Calu3 (cell line): Measurements from ENCODE around the gene PPIL3. TPM values are rescaled to one million over a fixed set of nuclear protein-coding genes. Genes with fewer than 3 reads are reported as not detected.
A peak's percentile ranks its signal among the peaks of the same experiment; 100 is the strongest.

Source experiments
- BruUV-seq: library from RNA; stranded (reverse); fragments of 400-500 nt; replicated peaks from 2 replicates; lab custom pipeline; 2021; lab: Mats Ljungman, UMichigan
- CTCF ChIA-PET: fragments of 300-600 bp; sonication (Branson Sonifier 250); formaldehyde crosslinking; loops from one replicate; lab custom pipeline; 2022; ENCODE audit warnings: antibody characterized with exemption; lab: Charles Lee
- DNase-seq: peaks from one replicate; pipeline ENCODE4 v3.0.0; 2022
- H3K27ac Mint-ChIP-seq: one replicate; pipeline ENCODE4 v1.8.0; 2022; ENCODE audit warnings: mixed read lengths; ENCODE audit not compliant: unreplicated experiment
- H3K27me3 Mint-ChIP-seq: one replicate; pipeline ENCODE4 v1.8.0; 2022; ENCODE audit warnings: mixed read lengths; ENCODE audit not compliant: unreplicated experiment
- H3K36me3 Mint-ChIP-seq: one replicate; pipeline ENCODE4 v1.8.0; 2022; ENCODE audit warnings: mild to moderate bottlenecking, moderate library complexity, mixed read lengths; ENCODE audit not compliant: insufficient read depth, unreplicated experiment
- H3K4me1 Mint-ChIP-seq: one replicate; pipeline ENCODE4 v1.8.0; 2022; ENCODE audit warnings: mild to moderate bottlenecking, low read depth, mixed read lengths; ENCODE audit not compliant: unreplicated experiment
- H3K4me3 Mint-ChIP-seq: one replicate; pipeline ENCODE4 v1.8.0; 2022; ENCODE audit warnings: mild to moderate bottlenecking, low read depth, moderate library complexity, mixed read lengths; ENCODE audit not compliant: unreplicated experiment
- H3K9me3 Mint-ChIP-seq: one replicate; pipeline ENCODE4 v1.8.0; 2022; ENCODE audit warnings: low read depth, mixed read lengths; ENCODE audit not compliant: unreplicated experiment
- CTCF ChIP-seq: fragments of 200-600 bp; IDR thresholded peaks from one replicate; pipeline ENCODE4 v1.8.0; 2022; ENCODE audit warnings: antibody characterized with exemption; ENCODE audit not compliant: unreplicated experiment
- intact Hi-C: fragments of 100-400 bp; cut with micrococcal nuclease; formaldehyde crosslinking; loops from one replicate; pipeline ENCODE4 v1.10.0; 2022; ENCODE audit not compliant: unreplicated experiment
- total RNA-seq: library from RNA; stranded (reverse); gene quantifications from 2 replicates; pipeline ENCODE4 v1.2.3, GENCODE V29; 2022

Gene PPIL3
- total RNA-seq, 1 experiment from 2014 or later: 28.0 TPM

GRCh38 chr2:200864176-200865034 lies 24.5 kb downstream of the PPIL3 start, which contains the start of gene CLK1:
CLK1 (minus strand) TSS chr2:200864658; CDS start chr2:200861862, 2,796 bp downstream.
- TF ChIP-seq CTCF: no peak
- peak; percentile 90 for DNase-seq
- BruUV-seq: no TSS peak
- peak within 1 kb of the TSS; percentile 87 for H3K27ac Mint-ChIP-seq
- peaks cover 37% of the 10 kb centered on the region for H3K4me1 Mint-ChIP-seq
- CTCF ChIA-PET: interaction anchor here (0.6 to 1.4 kb wide), 5 partner anchors 11 to 338 kb away, joined by 3 to 5 read pairs (median 3); partner anchors contain the start of genes NIF3L1, PPIL3 and SGO2
- H3K9me3 Mint-ChIP-seq: no peaks in the 10 kb centered on the region
- H3K36me3 Mint-ChIP-seq: peaks cover 65% of the 10 kb centered on the region
- H3K4me3 Mint-ChIP-seq: peak within 1 kb of the TSS; percentile 86
- no peaks in the 10 kb centered on the region for H3K27me3 Mint-ChIP-seq
- intact Hi-C loops: loop anchor here (5.0 kb wide), 1 partner anchor 52 kb away; the partner anchor contains the start of gene BZW1

- intact Hi-C loops: loop anchor here (2.0 to 5.0 kb wide), 2 partner anchors 51 to 151 kb away; partner anchors contain the start of gene BZW1
- Mint-ChIP-seq H3K4me3 (peak overlapping the region; percentile 86), H3K36me3 (peaks cover 70% of the 10 kb centered on the region), H3K27ac (peak overlapping the region; percentile 87), H3K9me3 (no peaks in the 10 kb centered on the region), H3K4me1 (peaks cover 38% of the 10 kb centered on the region), H3K27me3 (no peaks in the 10 kb centered on the region)
- CTCF ChIA-PET: interaction anchor here (0.6 to 1.0 kb wide), 2 partner anchors 13 to 338 kb away, joined by 3 read pairs; partner anchors contain the start of gene SGO2
- no TSS peak for BruUV-seq
- no peak for TF ChIP-seq CTCF
- DNase-seq: peak; percentile 17
Measured at GRCh38 chr2:200863782-200864175, 25.1 kb downstream of the PPIL3 start.

GRCh38 chr2:200862532-200863000 lies 26.3 kb downstream of the PPIL3 start:
- intact Hi-C loops: loop anchor here (2.0 to 5.0 kb wide), 2 partner anchors 50 to 150 kb away; partner anchors contain the start of gene BZW1
- peak; percentile 26 for DNase-seq
- Mint-ChIP-seq H3K9me3 (no peaks in the 10 kb centered on the region), H3K27me3 (no peaks in the 10 kb centered on the region), H3K36me3 (peaks cover 79% of the 10 kb centered on the region), H3K27ac (peak overlapping the region; percentile 87), H3K4me3 (peak overlapping the region; percentile 86), H3K4me1 (peaks cover 38% of the 10 kb centered on the region)
- CTCF ChIA-PET: no interaction called here
- BruUV-seq: TSS peak; percentile 32
- no peak for TF ChIP-seq CTCF

GRCh38 chr2:200861617-200862155 lies 27.2 kb downstream of the PPIL3 start:
- no peak for TF ChIP-seq CTCF
- Mint-ChIP-seq H3K4me3 (peak overlapping the region; percentile 86), H3K36me3 (peaks cover 87% of the 10 kb centered on the region), H3K4me1 (peaks cover 38% of the 10 kb centered on the region), H3K27ac (peak overlapping the region; percentile 87), H3K9me3 (no peaks in the 10 kb centered on the region), H3K27me3 (no peaks in the 10 kb centered on the region)
- DNase-seq: no peak
- no TSS peak for BruUV-seq
- intact Hi-C loops: loop anchor here (2.0 to 5.0 kb wide), 2 partner anchors 49 to 149 kb away; partner anchors contain the start of gene BZW1
- CTCF ChIA-PET: no interaction called here
